ENCODE data around the gene COLGALT1. TPM values are rescaled to one million over a fixed set of nuclear protein-coding genes. Genes with fewer than 3 reads are reported as not detected.

COLGALT1 gene
- total RNA-seq, 1 experiment from 2014 or later, result 48.5 TPM

GRCh38 chr19:17548145-17548544, 7.3 kb upstream of the COLGALT1 start:
- Mint-ChIP-seq H3K27me3 (ENCODE audit: low read depth) (peaks cover 5% of the 10 kb centered on the region), H3K4me3 (no peak overlapping the region), H3K9me3 (peaks cover 3% of the 10 kb centered on the region in 2 experiments; a peak in 3 of 5 replicates), H3K4me1 (peaks cover 4 to 6% of the 10 kb centered on the region in 2 experiments), H3K27ac (peak overlapping the region in 1 of 3 experiments; percentile 1; a peak in 1 of 7 replicates), H3K36me3 (ENCODE audit: insufficient read depth in 1 of 3, low read depth in 3 of 3) (no peaks in the 10 kb centered on the region)
- H3K14ac ChIP-seq (ENCODE audit: insufficient read depth, low read length), result no peak overlapping the region
- H3K18ac ChIP-seq (ENCODE audit: insufficient read length, low read depth, low read length), result no peak overlapping the region
- H3K56ac ChIP-seq (ENCODE audit: insufficient read length, low read depth, low read length), result no peak overlapping the region
- H2BK15ac ChIP-seq (ENCODE audit: low read depth, low read length), result no peak overlapping the region
- no peak overlapping the region for H3T11ph ChIP-seq (ENCODE audit: low read length)
- H4K8ac ChIP-seq (replicated peaks; ENCODE audit: insufficient read length, low read depth, low read length), result no peak overlapping the region
- no peak overlapping the region for H2AFZ ChIP-seq (ENCODE audit: low read length)
- no peak overlapping the region for H3K9ac ChIP-seq (ENCODE audit: extremely low read depth, insufficient read length, low read length)
- H3K4ac ChIP-seq (ENCODE audit: low read depth, low read length), result no peak overlapping the region
- no peaks in the 10 kb centered on the region for H3K23me2 ChIP-seq (ENCODE audit: insufficient read length, low read depth, low read length, poor library complexity, severe bottlenecking)
- no peaks in the 10 kb centered on the region for H3K27me3 ChIP-seq (ENCODE audit: insufficient read depth, low read length)
- no peak overlapping the region for H2BK20ac ChIP-seq (ENCODE audit: low read depth, low read length, poor library complexity, severe bottlenecking)
- H3K27ac ChIP-seq (ENCODE audit: insufficient read length, low read depth, low read length), result no peak overlapping the region
- no peaks in the 10 kb centered on the region for H4K20me1 ChIP-seq (ENCODE audit: control insufficient read depth, insufficient read depth, insufficient read length)
- no CpG with 5 or more reads among the region's 6 CpGs for WGBS (ENCODE audit: extremely low coverage, insufficient read length, low lambda C conversion rate)
- no peaks in the 10 kb centered on the region for H3K79me2 ChIP-seq (ENCODE audit: insufficient read depth, low read length)
- H3K4me1 ChIP-seq (ENCODE audit: insufficient read depth, low read length), result no peaks in the 10 kb centered on the region
- H3K23ac ChIP-seq (ENCODE audit: insufficient read length, low read depth, low read length), result no peak overlapping the region
- no peak overlapping the region for H4K91ac ChIP-seq (ENCODE audit: insufficient read length, low read depth, low read length)
- no peaks in the 10 kb centered on the region for H3K9me3 ChIP-seq (ENCODE audit: control insufficient read depth, low read depth, low read length)
- no peak overlapping the region for H4K5ac ChIP-seq (ENCODE audit: insufficient read length, low read depth, low read length)
- TF ChIP-seq, protein P1, sequence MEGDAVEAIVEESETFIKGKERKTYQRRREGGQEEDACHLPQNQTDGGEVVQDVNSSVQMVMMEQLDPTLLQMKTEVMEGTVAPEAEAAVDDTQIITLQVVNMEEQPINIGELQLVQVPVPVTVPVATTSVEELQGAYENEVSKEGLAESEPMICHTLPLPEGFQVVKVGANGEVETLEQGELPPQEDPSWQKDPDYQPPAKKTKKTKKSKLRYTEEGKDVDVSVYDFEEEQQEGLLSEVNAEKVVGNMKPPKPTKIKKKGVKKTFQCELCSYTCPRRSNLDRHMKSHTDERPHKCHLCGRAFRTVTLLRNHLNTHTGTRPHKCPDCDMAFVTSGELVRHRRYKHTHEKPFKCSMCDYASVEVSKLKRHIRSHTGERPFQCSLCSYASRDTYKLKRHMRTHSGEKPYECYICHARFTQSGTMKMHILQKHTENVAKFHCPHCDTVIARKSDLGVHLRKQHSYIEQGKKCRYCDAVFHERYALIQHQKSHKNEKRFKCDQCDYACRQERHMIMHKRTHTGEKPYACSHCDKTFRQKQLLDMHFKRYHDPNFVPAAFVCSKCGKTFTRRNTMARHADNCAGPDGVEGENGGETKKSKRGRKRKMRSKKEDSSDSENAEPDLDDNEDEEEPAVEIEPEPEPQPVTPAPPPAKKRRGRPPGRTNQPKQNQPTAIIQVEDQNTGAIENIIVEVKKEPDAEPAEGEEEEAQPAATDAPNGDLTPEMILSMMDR (conservative IDR thresholded peaks at IDR 0.05), result no peak
- H2BK12ac ChIP-seq (ENCODE audit: insufficient read length, low read depth, low read length), result peak overlapping the region; percentile 4
- DNase-seq, result no peak
- no peak overlapping the region for H2BK120ac ChIP-seq (ENCODE audit: low read depth, low read length, poor library complexity, severe bottlenecking)
- H2BK5ac ChIP-seq (ENCODE audit: insufficient read length, low read length), result no peak overlapping the region
- no peak overlapping the region for H3K4me2 ChIP-seq (ENCODE audit: insufficient read depth, insufficient read length, low read length)
- H2AK5ac ChIP-seq (ENCODE audit: insufficient read length, low read length), result no peak overlapping the region
- H3K79me1 ChIP-seq (ENCODE audit: insufficient read depth, low read depth, low read length, poor library complexity, severe bottlenecking), result no peaks in the 10 kb centered on the region
